H1 (cell line): ENCODE results near the gene NAXE. TPM values are rescaled to one million over a fixed set of nuclear protein-coding genes. Genes with fewer than 3 reads are reported as not detected.

Experiments used
- CTCF ChIA-PET: fragments of 300-600 bp; sonication (Branson Sonifier 250); formaldehyde crosslinking; loops from one replicate; lab custom pipeline; 2021; ENCODE audit not compliant: partially characterized antibody; lab: Charles Lee
- POLR2A ChIA-PET: fragments of 300-600 bp; sonication (Branson Sonifier 250); formaldehyde crosslinking; loops from one replicate; lab custom pipeline; 2021; ENCODE audit warnings: inconsistent platforms; ENCODE audit not compliant: partially characterized antibody; lab: Charles Lee
- DNase-seq, 2 experiments: peaks; one replicate each; pipeline versions ENCODE4 v3.0.0 to v3.0.0-alpha.2; 2010 to 2022; ENCODE audit warnings: low spot score in 2 of 2, low read depth in 1 of 2, mixed read lengths in 1 of 2
- FAIRE-seq: peaks from 2 replicates; lab custom pipeline; 2011; peaks lifted over from hg19 to GRCh38; lab: Jason Lieb, UNC
- H2AFZ ChIP-seq: 2 replicates; pipeline ENCODE4 v1.8.1; 2012; ENCODE audit warnings: low read length, inconsistent platforms
- H2AK5ac ChIP-seq: 2 replicates; pipeline ENCODE4 v1.6.1; 2013; ENCODE audit warnings: low read depth, low read length
- H2BK120ac ChIP-seq: replicated peaks from 2 replicates; pipeline ENCODE3; 2013; ENCODE audit warnings: low read depth, low read length, inconsistent platforms
- H2BK12ac ChIP-seq: 2 replicates; pipeline ENCODE4 v1.6.1; 2013; ENCODE audit warnings: low read depth, low read length
- H2BK15ac ChIP-seq: 2 replicates; pipeline ENCODE4 v1.6.1; 2013; ENCODE audit warnings: low read length
- H2BK20ac ChIP-seq: 2 replicates; pipeline ENCODE4 v1.6.1; 2013; ENCODE audit warnings: low read length
- H2BK5ac ChIP-seq: 2 replicates; pipeline ENCODE4 v1.6.1; 2013; ENCODE audit warnings: low read depth, low read length
- H3K14ac ChIP-seq: 2 replicates; pipeline ENCODE4 v1.6.1; 2013; ENCODE audit warnings: inconsistent platforms; ENCODE audit not compliant: insufficient read length
- H3K18ac ChIP-seq: 2 replicates; pipeline ENCODE4 v1.6.1; 2013; ENCODE audit warnings: low read length; ENCODE audit errors: extremely low read depth
- H3K23ac ChIP-seq: 2 replicates; pipeline ENCODE4 v1.6.1; 2013; ENCODE audit warnings: inconsistent platforms; ENCODE audit not compliant: insufficient read length
- H3K23me2 ChIP-seq: 2 replicates; pipeline ENCODE4 v1.6.1; 2013; ENCODE audit warnings: low read depth, low read length
- H3K27ac ChIP-seq: 2 replicates; pipeline ENCODE4 v1.6.1; 2011; ENCODE audit warnings: low read depth, low read length, inconsistent platforms
- H3K27me3 ChIP-seq, 4 experiments: replicated peaks in 1 of 4; 1 replicate in 1 of 4; 2 replicates in 3 of 4; pipeline versions ENCODE4 v1.6.1 to v1.8.1; 2011 to 2013; ENCODE audit warnings: low read length in 3 of 4, mild to moderate bottlenecking in 3 of 4, inconsistent platforms in 2 of 4, mixed read lengths in 2 of 4, moderate library complexity in 1 of 4; ENCODE audit not compliant: control insufficient read depth in 3 of 4, insufficient read depth in 3 of 4; ENCODE audit errors: extremely low read depth in 1 of 4
- H3K36me3 ChIP-seq, 4 experiments: 2 replicates each; pipeline versions ENCODE4 v1.6.1 to v1.8.1; 2011 to 2013; ENCODE audit warnings: mild to moderate bottlenecking in 4 of 4, low read length in 3 of 4, moderate library complexity in 2 of 4, control low read depth in 1 of 4, inconsistent platforms in 1 of 4; ENCODE audit not compliant: insufficient read depth in 4 of 4, control insufficient read depth in 2 of 4
- H3K4ac ChIP-seq: replicated peaks from 2 replicates; pipeline ENCODE3; 2013; ENCODE audit warnings: low read length, low read depth, mixed read lengths, inconsistent platforms; ENCODE audit not compliant: insufficient read length
- H3K4me1 ChIP-seq, 4 experiments: replicated peaks in 1 of 4; 1 replicate in 1 of 4; 2 replicates in 3 of 4; pipeline versions ENCODE4 v1.6.1 to v1.8.1; 2011 to 2013; ENCODE audit warnings: low read length in 3 of 4, inconsistent platforms in 2 of 4, mixed read lengths in 1 of 4; ENCODE audit not compliant: insufficient read depth in 4 of 4, control insufficient read depth in 3 of 4
- H3K4me2 ChIP-seq, 2 experiments: 2 replicates each; pipeline versions ENCODE4 v1.6.1 to v1.8.1; 2011 to 2013; ENCODE audit warnings: low read depth in 2 of 2, low read length in 2 of 2, control low read depth in 1 of 2, inconsistent platforms in 1 of 2, mild to moderate bottlenecking in 1 of 2; ENCODE audit not compliant: insufficient read depth in 1 of 2
- H3K4me3 ChIP-seq, 4 experiments: fragments of 200-600, 300-600 bp in 1 of 4; sonication (generic), shearing (Covaris generic), sonication (Bioruptor Twin) in 1 of 4; 2 replicates each; pipeline versions ENCODE4 v1.5.1 to v1.8.1; 2011 to 2016; ENCODE audit warnings: low read length in 4 of 4, low read depth in 3 of 4, control low read depth in 2 of 4, inconsistent platforms in 2 of 4, mild to moderate bottlenecking in 2 of 4, mixed read lengths in 1 of 4, moderate library complexity in 1 of 4; ENCODE audit not compliant: insufficient read depth in 2 of 4; ENCODE audit errors: extremely low read depth in 1 of 4
- H3K56ac ChIP-seq: replicated peaks from 2 replicates; pipeline ENCODE3; 2013; ENCODE audit warnings: low read depth, mild to moderate bottlenecking, mixed read lengths, low read length, inconsistent platforms; ENCODE audit not compliant: insufficient read length
- H3K79me1 ChIP-seq: 2 replicates; pipeline ENCODE4 v1.6.1; 2013; ENCODE audit warnings: low read depth, low read length, control low read depth
- H3K79me2 ChIP-seq, 2 experiments: 2 replicates each; pipeline versions ENCODE4 v1.6.1 to v1.8.1; 2012 to 2013; ENCODE audit warnings: low read length in 2 of 2, mild to moderate bottlenecking in 2 of 2, inconsistent platforms in 1 of 2; ENCODE audit not compliant: insufficient read depth in 2 of 2, control insufficient read depth in 1 of 2
- H3K9ac ChIP-seq, 4 experiments: replicated peaks in 1 of 4; 1 replicate in 1 of 4; 2 replicates in 3 of 4; pipeline versions ENCODE4 v1.6.1 to v1.8.1; 2011 to 2013; ENCODE audit warnings: low read depth in 3 of 4, low read length in 3 of 4, control low read depth in 2 of 4, mild to moderate bottlenecking in 2 of 4, moderate library complexity in 2 of 4, inconsistent platforms in 1 of 4; ENCODE audit errors: extremely low read depth in 1 of 4
- H3K9me3 ChIP-seq, 2 experiments: 2 replicates each; pipeline versions ENCODE4 v1.6.1 to v1.8.1; 2012 to 2013; ENCODE audit warnings: mild to moderate bottlenecking in 2 of 2, moderate library complexity in 2 of 2, control low read depth in 1 of 2, inconsistent platforms in 1 of 2, low read depth in 1 of 2, low read length in 1 of 2, mixed read lengths in 1 of 2; ENCODE audit not compliant: insufficient read depth in 2 of 2
- H4K20me1 ChIP-seq, 2 experiments: replicated peaks in 1 of 2; 2 replicates each; pipeline versions ENCODE3 to v1.8.1; 2011 to 2013; ENCODE audit warnings: inconsistent platforms in 2 of 2, low read length in 2 of 2, mild to moderate bottlenecking in 1 of 2; ENCODE audit not compliant: insufficient read depth in 2 of 2, control insufficient read depth in 1 of 2
- H4K5ac ChIP-seq: 2 replicates; pipeline ENCODE4 v1.6.1; 2013; ENCODE audit warnings: low read length, low read depth, mixed read lengths, inconsistent platforms; ENCODE audit not compliant: insufficient read length
- H4K8ac ChIP-seq: 2 replicates; pipeline ENCODE4 v1.8.0; 2013; ENCODE audit warnings: mild to moderate bottlenecking, moderate library complexity, low read length, inconsistent platforms; ENCODE audit not compliant: insufficient read depth; ENCODE audit errors: extremely low read depth
- H4K91ac ChIP-seq: replicated peaks from 2 replicates; pipeline ENCODE3; 2013; ENCODE audit warnings: low read length, mixed read lengths, inconsistent platforms; ENCODE audit not compliant: insufficient read length
- CREB1 ChIP-seq: IDR thresholded peaks from 2 replicates; pipeline ENCODE4 v1.6.1; 2012; ENCODE audit warnings: inconsistent platforms
- GABPA ChIP-seq: IDR thresholded peaks from 2 replicates; pipeline ENCODE4 v1.6.1; 2011; ENCODE audit warnings: mild to moderate bottlenecking, low read length, moderate library complexity, borderline replicate concordance; ENCODE audit not compliant: insufficient read depth
- HDAC2 ChIP-seq, 2 experiments: fragments of 300-600 bp in 1 of 2; sonication (generic) in 1 of 2; IDR thresholded peaks; 2 replicates each; pipeline ENCODE4 v1.6.1; 2011 to 2012; ENCODE audit warnings: low read depth in 2 of 2, low read length in 2 of 2, mild to moderate bottlenecking in 2 of 2, moderate library complexity in 2 of 2, borderline replicate concordance in 1 of 2, inconsistent platforms in 1 of 2
- KDM4A ChIP-seq: IDR thresholded peaks from one replicate; pipeline ENCODE4 v1.7.1; 2012; ENCODE audit warnings: low read depth, mild to moderate bottlenecking, moderate library complexity, low read length, inconsistent platforms; ENCODE audit not compliant: severe bottlenecking
- MAX ChIP-seq: IDR thresholded peaks from 2 replicates; pipeline ENCODE4 v1.6.1; 2012; ENCODE audit warnings: inconsistent platforms
- PHF8 ChIP-seq: fragments of 200-600 bp; sonication (generic); conservative IDR thresholded peaks from 2 replicates; pipeline ENCODE4 v1.7.1; 2012; ENCODE audit warnings: low read depth, mild to moderate bottlenecking, inconsistent platforms, low read length, moderate library complexity
- RBBP5 ChIP-seq: IDR thresholded peaks from 2 replicates; pipeline ENCODE4 v1.7.1; 2012; ENCODE audit warnings: low read depth, mild to moderate bottlenecking, inconsistent platforms, low read length, moderate library complexity, borderline replicate concordance
- RFX5 ChIP-seq: IDR thresholded peaks from 2 replicates; pipeline ENCODE4 v1.6.1; 2011; ENCODE audit warnings: low read depth, low read length, improper control_type of control experiment, borderline replicate concordance
- RNF2 ChIP-seq: fragments of 200-900, 300-1000 bp; sonication (generic); IDR thresholded peaks from 2 replicates; pipeline ENCODE4 v1.7.1; 2016; ENCODE audit warnings: borderline replicate concordance, low read depth, mild to moderate bottlenecking, antibody characterized with exemption, low read length; ENCODE audit not compliant: poor library complexity, severe bottlenecking; ENCODE audit errors: missing control alignments
- WGBS, 2 experiments: shearing (Covaris generic) in 1 of 2; methylation state at CpG; one replicate each; pipeline versions ENCODE4 v1.1.6 to v1.1.7; 2013 to 2015; ENCODE audit warnings: low lambda C conversion rate in 2 of 2, mixed read lengths in 2 of 2, inconsistent platforms in 1 of 2, low coverage in 1 of 2, missing lambda C conversion rate in 1 of 2; ENCODE audit not compliant: insufficient replicate concordance in 2 of 2, insufficient coverage in 1 of 2, insufficient read length in 1 of 2; ENCODE audit errors: extremely low coverage in 1 of 2, missing lambda C conversion rate in 1 of 2; 5-methylcytosine and 5-hydroxymethylcytosine counted together
- polyA plus RNA-seq, 7 experiments: library from polyadenylated mRNA; depleted of rRNA in 3 of 7; stranded (reverse) in 5 of 7; unstranded in 2 of 7; fragments of >200 nt in 5 of 7; fragments of 200-250 nt in 2 of 7; gene quantifications; 1 replicate in 5 of 7; 2 replicates in 1 of 7; 4 replicates in 1 of 7; pipeline versions ENCODE4 v1.2.1 to v1.2.3, GENCODE V29; 2011 to 2013; ENCODE audit warnings: missing spikeins in 2 of 7, mixed read lengths in 2 of 7
- total RNA-seq: library from RNA; stranded (reverse); fragmentation: NEBNext Ultra II Directional; extraction: Animal tissue kit (Norgen Biotek cat#: 25700); gene quantifications from 2 replicates; pipeline ENCODE4 v1.2.1, GENCODE V29; 2021

NAXE gene
- total and polyA plus RNA-seq, 2 of the 8 experiments (the other 6 are each of a cell fraction or from before 2014, with no cell fraction given) = 73.1 to 74.3 TPM

GRCh38 chr1:156571919-156572662, 19.5 kb upstream of the NAXE start, which contains the start of gene IQGAP3:
IQGAP3 (minus strand) TSS chr1:156572565; CDS start chr1:156572529, 36 bp downstream.
- Histone ChIP-seq H3K4me3 (peak within 1 kb of the TSS; percentile 86 to 92 (median 89)), H4K91ac (no peak within 1 kb of the TSS), H3K23me2 (peaks cover 3% of the 10 kb centered on the region; the same call in 1 of the 2 replicates), H2BK5ac (no peak within 1 kb of the TSS), H2AFZ (peak within 1 kb of the TSS; percentile 46), H3K56ac (no peak within 1 kb of the TSS), H3K9me3 (no peaks in the 10 kb centered on the region), H3K23ac (no peak within 1 kb of the TSS), H3K4me1 (no peaks in the 10 kb centered on the region; a peak in 1 of 7 replicates), H3K79me2 (0 out of 4 replicates have a peak, but pooled peaks cover 0 to 5% of the 10 kb centered on the region in 2 experiments), H3K79me1 (no peaks in the 10 kb centered on the region; the same call in 1 of the 2 replicates), H3K27me3 (no peaks in the 10 kb centered on the region), H2BK15ac (no peak within 1 kb of the TSS; the same call in 1 of the 2 replicates), H3K9ac (peak within 1 kb of the TSS; percentile 50 to 66 (median 53); a peak in 6 of 7 replicates), H2AK5ac (0 out of 2 replicates have a peak within 1 kb of the TSS, but pooled peaks have one; percentile 9), H3K27ac (no peak within 1 kb of the TSS), H3K4ac (no peak within 1 kb of the TSS), H3K36me3 (0 out of 8 replicates have a peak, but pooled peaks cover 0 to 2% (median 0%) of the 10 kb centered on the region in 4 experiments), H2BK120ac (no peak within 1 kb of the TSS), H3K18ac (no peak within 1 kb of the TSS), H4K5ac (no peak within 1 kb of the TSS), H4K20me1 (no peaks in the 10 kb centered on the region), H4K8ac (peak within 1 kb of the TSS; percentile 3; the same call in 1 of the 2 replicates), H3K14ac (no peak within 1 kb of the TSS), H3K4me2 (peak within 1 kb of the TSS; percentile 68 to 92), H2BK12ac (no peak within 1 kb of the TSS), H2BK20ac (no peak within 1 kb of the TSS)
- POLR2A ChIA-PET = interaction anchor here (0.7 to 1.4 kb wide), 4 partner anchors 9 to 28 kb away, joined by 3 read pairs; partner anchors contain the start of gene NAXE
- FAIRE-seq = no peak
- DNase-seq = peak in 1 of 2 experiments; percentile 95
- CTCF ChIA-PET = interaction anchor here (0.8 to 2.2 kb wide), 11 partner anchors 10 to 152 kb away, joined by 3 to 9 read pairs (median 3); no protein-coding TSS in a partner anchor
- WGBS, 2 experiments = 2% methylated on average over 38 of the region's 38 CpGs; no CpG with 5 or more reads in 1 of the 2 experiments
- TF ChIP-seq KDM4A = peak; percentile 17
- TF ChIP-seq RFX5 = no peak
- 0 out of 2 replicates have a peak, but pooled peaks have one; percentile 44 for TF ChIP-seq RBBP5
- TF ChIP-seq GABPA = peak; percentile 78; the same call in 1 of the 2 replicates
- TF ChIP-seq HDAC2 (IDR thresholded peaks at IDR 0.05; ENCODE audit: borderline replicate concordance in 1 of 2, low read depth in 2 of 2, low read length in 2 of 2) = peak in 1 of 2 experiments; percentile 99; a peak in 2 of 4 replicates
- peak; percentile 72 for TF ChIP-seq CREB1
- peak; percentile 40; the same call in 1 of the 2 replicates for TF ChIP-seq MAX
- no peak for TF ChIP-seq RNF2
- TF ChIP-seq PHF8 = peak; percentile 59
